Vein endothelial cell (primary cell): ENCODE measurements around the gene ZNF329. TPM values are rescaled to one million over a fixed set of nuclear protein-coding genes. Genes with fewer than 3 reads are reported as not detected.

ENCODE experiments used
- total RNA-seq: library from RNA; depleted of rRNA; stranded (reverse); fragments of >200 nt; gene quantifications from 2 replicates; pipeline ENCODE4 v1.2.3, GENCODE V29; 2012

The ZNF329 gene
- total RNA-seq = 10.1 and 10.5 TPM in 2 replicates

GRCh38 chr19:58150328-58150921, at the start of gene ZNF329:
Gene ZNF329, minus strand, starts transcription at chr19:58150789. Its CDS starts 21,286 bp downstream, at chr19:58129503.

GRCh38 chr19:58182989-58183816, 32.6 kb upstream of the ZNF329 start, which contains the start of gene ZNF274:
Gene ZNF274, plus strand, starts transcription at chr19:58183061. Its CDS starts 905 bp downstream, at chr19:58183966.

GRCh38 chr19:58097781-58098681, 52.6 kb downstream of the ZNF329 start, which contains the start of gene ZSCAN18:
Gene ZSCAN18, minus strand, starts transcription at chr19:58098231. Its CDS starts 7,964 bp downstream, at chr19:58090267.

Other genes starting within 250 kb of the ZNF329 start
- gene ZNF417, start 234.2 kb downstream of the ZNF329 start, total RNA-seq = 8.8 and 12.4 TPM in 2 replicates
- 2.9 and 3.6 TPM in 2 replicates for gene ZNF418, start 215.4 kb downstream of the ZNF329 start, total RNA-seq
- gene ZNF256, start 203.1 kb downstream of the ZNF329 start, total RNA-seq = 5.9 and 6.3 TPM in 2 replicates
- 0.57 TPM in 1 of 2 replicates, not detected in the other for gene C19orf18, start 176.3 kb downstream of the ZNF329 start, total RNA-seq
- gene ZNF606, start 148.0 kb downstream of the ZNF329 start, total RNA-seq = 16.7 and 21.3 TPM in 2 replicates
- not detected in 2 replicates for gene ZSCAN1, start 116.8 kb downstream of the ZNF329 start, total RNA-seq
- 0.98 and 2.1 TPM in 2 replicates for gene ZNF135, start 91.5 kb downstream of the ZNF329 start, total RNA-seq
- gene ZSCAN18, start 52.6 kb downstream of the ZNF329 start, total RNA-seq = 19.3 and 26.1 TPM in 2 replicates
- 20.3 and 23.2 TPM in 2 replicates for gene ZNF274, start 32.3 kb upstream of the ZNF329 start, total RNA-seq
- gene ZNF544, start 78.1 kb upstream of the ZNF329 start, total RNA-seq = 50.3 and 53.6 TPM in 2 replicates
- gene ZNF8, start 128.2 kb upstream of the ZNF329 start, total RNA-seq = 8.2 and 8.5 TPM in 2 replicates
- gene ERVK3-1, start 154.6 kb upstream of the ZNF329 start, total RNA-seq = 21.6 and 25.9 TPM in 2 replicates
- 3.9 and 4.6 TPM in 2 replicates for gene ZSCAN22, start 176.2 kb upstream of the ZNF329 start, total RNA-seq
- gene A1BG, start 202.7 kb upstream of the ZNF329 start, total RNA-seq = 0.33 and 4.0 TPM in 2 replicates
- 0.76 and 0.98 TPM in 2 replicates for gene ZNF497, start 212.0 kb upstream of the ZNF329 start, total RNA-seq
- gene ZNF837, start 230.2 kb upstream of the ZNF329 start, total RNA-seq = 2.3 and 2.5 TPM in 2 replicates
- 1,488 and 1,703 TPM in 2 replicates for gene RPS5, start 236.5 kb upstream of the ZNF329 start, total RNA-seq
- gene RNF225, start 244.9 kb upstream of the ZNF329 start, total RNA-seq = 0.33 and 0.67 TPM in 2 replicates